GM23248 (cell line): Measurements from ENCODE around the gene JPT2. TPM values are rescaled to one million over a fixed set of nuclear protein-coding genes. Genes with fewer than 3 reads are reported as not detected.
A peak's percentile ranks its signal among the peaks of the same experiment; 100 is the strongest.

Experiments
- DNase-seq: peaks from one replicate; pipeline ENCODE4 v3.0.0-alpha.2; 2015
- H2AFZ ChIP-seq: fragments of 200-600 bp; sonication (generic); 2 replicates; pipeline ENCODE4 v1.6.1; 2016; ENCODE audit warnings: antibody characterized with exemption
- H3F3A ChIP-seq: fragments of 200-600 bp; sonication (generic); 2 replicates; pipeline ENCODE4 v1.6.1; 2016; ENCODE audit warnings: mild to moderate bottlenecking, antibody characterized with exemption, mixed run types; ENCODE audit not compliant: insufficient read depth
- H3K27ac ChIP-seq: fragments of 200-600 bp; sonication (generic); 2 replicates; pipeline ENCODE4 v1.5.1; 2016; ENCODE audit warnings: mild to moderate bottlenecking
- H3K27me3 ChIP-seq: fragments of 200-600 bp; sonication (generic); replicated peaks from 2 replicates; pipeline ENCODE4 v1.6.1; 2016; ENCODE audit warnings: mild to moderate bottlenecking; ENCODE audit not compliant: insufficient read depth
- H3K36me3 ChIP-seq: fragments of 200-600 bp; sonication (generic); 2 replicates; pipeline ENCODE4 v1.6.1; 2016; ENCODE audit warnings: low read depth, mild to moderate bottlenecking
- H3K4me1 ChIP-seq: fragments of 200-600 bp; sonication (generic); 2 replicates; pipeline ENCODE4 v1.6.1; 2016; ENCODE audit warnings: mild to moderate bottlenecking; ENCODE audit not compliant: insufficient read depth
- H3K4me2 ChIP-seq: fragments of 200-600 bp; sonication (generic); one replicate; pipeline ENCODE4 v1.6.1; 2016; ENCODE audit warnings: mild to moderate bottlenecking; ENCODE audit not compliant: unreplicated experiment
- H3K4me3 ChIP-seq: fragments of 200-600 bp; sonication (generic); 2 replicates; pipeline ENCODE4 v1.5.1; 2016; ENCODE audit warnings: mild to moderate bottlenecking
- H3K79me2 ChIP-seq: fragments of 200-600 bp; sonication (generic); 2 replicates; pipeline ENCODE4 v1.6.1; 2016; ENCODE audit warnings: mild to moderate bottlenecking; ENCODE audit not compliant: insufficient read depth
- H3K9ac ChIP-seq: fragments of 200-600 bp; sonication (generic); 2 replicates; pipeline ENCODE4 v1.6.1; 2016; ENCODE audit warnings: mild to moderate bottlenecking
- H3K9me2 ChIP-seq: fragments of 200-600 bp; sonication (generic); 2 replicates; pipeline ENCODE4 v1.6.1; 2016; ENCODE audit warnings: mixed run types, mild to moderate bottlenecking, moderate library complexity; ENCODE audit not compliant: insufficient read depth
- H3K9me3 ChIP-seq: fragments of 200-600 bp; sonication (generic); one replicate; pipeline ENCODE4 v1.6.1; 2017; ENCODE audit warnings: low read depth
- H4K20me1 ChIP-seq: fragments of 200-600 bp; sonication (generic); 2 replicates; pipeline ENCODE4 v1.6.0; 2016; ENCODE audit not compliant: insufficient read depth
- EZH2 ChIP-seq: fragments of 200-600 bp; sonication (generic); IDR thresholded peaks from 2 replicates; pipeline ENCODE4 v1.6.1; 2018; ENCODE audit warnings: antibody characterized with exemption, mild to moderate bottlenecking; ENCODE audit not compliant: insufficient read depth, poor library complexity, severe bottlenecking
- EZH2phosphoT487 ChIP-seq: fragments of 200-600 bp; sonication (generic); IDR thresholded peaks from 2 replicates; pipeline ENCODE4 v1.6.1; 2018; ENCODE audit warnings: antibody characterized with exemption, moderate library complexity, mild to moderate bottlenecking, low read depth; ENCODE audit not compliant: insufficient read depth
- WGBS, 2 experiments: methylation state at CpG; one replicate each; pipeline ENCODE4 v1.1.6; 2015 to 2017; ENCODE audit warnings: low lambda C conversion rate in 2 of 2, low coverage in 1 of 2; ENCODE audit errors: missing lambda C conversion rate in 2 of 2; 5-methylcytosine and 5-hydroxymethylcytosine counted together
- in situ Hi-C: fragments of 300-500 bp; cut with MboI; formaldehyde crosslinking; loops from 2 replicates; pipeline ENCODE4 v1.15.0; 2020
- polyA plus RNA-seq: library from polyadenylated mRNA; unstranded; fragments of >200 nt; fragmentation: Nextera tagmentation; extraction: Ambion mirVana; gene quantifications from 2 replicates; pipeline ENCODE4 v1.2.1, GENCODE V29; 2016
- total RNA-seq: library from RNA; depleted of rRNA; stranded (reverse); fragments of >200 nt; shearing (Covaris generic); gene quantifications from 2 replicates; pipeline ENCODE4 v1.2.3, GENCODE V29; 2014

Gene JPT2
- total and polyA plus RNA-seq, 2 experiments from 2014 or later, result 8.0 to 51.8 TPM

DNA sequence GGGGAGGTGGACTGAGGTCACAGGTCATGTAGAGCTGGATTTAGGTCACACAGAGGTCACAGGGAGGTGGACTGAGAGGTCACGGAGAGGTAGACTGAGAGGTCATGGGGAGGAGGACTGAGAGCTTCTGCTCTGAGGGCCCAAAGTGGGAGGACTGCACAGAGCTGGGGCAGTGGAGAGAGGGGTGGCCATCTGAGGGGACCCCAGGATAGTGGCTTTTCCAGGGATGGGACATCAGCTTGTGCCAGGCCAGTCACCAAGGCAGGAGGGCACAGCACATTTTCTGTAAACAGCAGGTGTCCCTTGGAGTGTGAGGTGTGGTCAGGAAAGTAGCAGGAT lies 26.1 kb upstream of the JPT2 start:
- Histone ChIP-seq H3K27me3 (no peaks in the 10 kb centered on the region), H3F3A (peaks cover 21% of the 10 kb centered on the region), H4K20me1 (peaks cover 10% of the 10 kb centered on the region; the same call in 1 of the 2 replicates), H2AFZ (no peak overlapping the region), H3K9ac (no peak overlapping the region), H3K4me1 (peaks cover 7% of the 10 kb centered on the region; the same call in 1 of the 2 replicates), H3K4me2 (no peak overlapping the region), H3K9me2 (no peaks in the 10 kb centered on the region), H3K9me3 (no peaks in the 10 kb centered on the region), H3K36me3 (peaks cover 19% of the 10 kb centered on the region; the same call in 1 of the 2 replicates), H3K79me2 (peaks cover 50% of the 10 kb centered on the region), H3K27ac (no peak overlapping the region), H3K4me3 (no peak overlapping the region)
- no peak for TF ChIP-seq EZH2phosphoT487
- no peak for TF ChIP-seq EZH2
- WGBS, 2 experiments, result 100% methylated on average over 1 of the region's 1 CpG
- peak; percentile 13 for DNase-seq
- in situ Hi-C loops, result no loop called here

DNA sequence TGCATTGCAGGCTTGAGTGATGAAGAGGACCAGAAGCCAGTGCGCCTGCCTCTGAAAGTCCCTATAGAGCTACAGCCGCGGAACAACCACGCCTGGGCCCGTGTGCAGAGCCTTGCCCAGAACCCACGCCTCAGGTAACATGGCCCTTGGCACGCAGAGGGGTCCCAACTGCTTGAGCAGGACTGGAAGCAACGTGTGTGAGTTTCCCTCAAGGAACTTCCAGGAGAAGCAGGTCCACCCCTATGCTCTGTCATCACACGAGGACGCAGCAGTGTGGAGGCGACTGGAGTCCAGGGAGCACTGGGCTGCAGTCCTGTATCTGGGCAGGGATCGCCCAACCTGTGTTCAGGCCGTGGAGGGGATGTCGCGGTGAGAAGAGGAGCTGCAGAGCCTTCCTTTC lies 25.1 kb upstream of the JPT2 start:
- Histone ChIP-seq H3K9me2 (no peaks in the 10 kb centered on the region), H4K20me1 (peaks cover 10% of the 10 kb centered on the region; the same call in 1 of the 2 replicates), H3K36me3 (peaks cover 19% of the 10 kb centered on the region; the same call in 1 of the 2 replicates), H3K79me2 (peaks cover 40% of the 10 kb centered on the region), H3K27ac (no peak overlapping the region), H3K9ac (no peak overlapping the region), H3K4me2 (no peak overlapping the region), H2AFZ (no peak overlapping the region), H3K4me1 (peaks cover 7% of the 10 kb centered on the region; the same call in 1 of the 2 replicates), H3K9me3 (no peaks in the 10 kb centered on the region), H3F3A (peaks cover 21% of the 10 kb centered on the region), H3K27me3 (no peaks in the 10 kb centered on the region), H3K4me3 (no peak overlapping the region)
- DNase-seq, result no peak
- in situ Hi-C loops, result no loop called here
- 92 to 93% methylated on average over 15 of the region's 15 CpGs for WGBS, 2 experiments
- TF ChIP-seq EZH2phosphoT487, result no peak
- no peak for TF ChIP-seq EZH2

GRCh38 chr16:1654505-1655268 lies 23.4 kb upstream of the JPT2 start:
- in situ Hi-C loops, result no loop called here
- Histone ChIP-seq H3K4me3 (no peak overlapping the region), H3K79me2 (peaks cover 23% of the 10 kb centered on the region), H3F3A (peaks cover 21% of the 10 kb centered on the region), H4K20me1 (peaks cover 10% of the 10 kb centered on the region; the same call in 1 of the 2 replicates), H3K9me3 (no peaks in the 10 kb centered on the region), H3K4me1 (peaks cover 7% of the 10 kb centered on the region; the same call in 1 of the 2 replicates), H3K27ac (no peak overlapping the region), H2AFZ (no peak overlapping the region), H3K9ac (no peak overlapping the region), H3K4me2 (no peak overlapping the region), H3K27me3 (no peaks in the 10 kb centered on the region), H3K36me3 (peaks cover 26% of the 10 kb centered on the region; the same call in 1 of the 2 replicates), H3K9me2 (no peaks in the 10 kb centered on the region)
- WGBS, 2 experiments, result 87 to 89% methylated on average over 32 of the region's 32 CpGs
- DNase-seq, result no peak
- TF ChIP-seq EZH2, result no peak
- TF ChIP-seq EZH2phosphoT487, result no peak

GRCh38 chr16:1655269-1655807 lies 22.7 kb upstream of the JPT2 start:
- H3F3A ChIP-seq, result peaks cover 14% of the 10 kb centered on the region
- no peaks in the 10 kb centered on the region for H3K27me3 ChIP-seq
- H3K9me2 ChIP-seq, result no peaks in the 10 kb centered on the region
- in situ Hi-C loops, result no loop called here
- H3K79me2 ChIP-seq, result peaks cover 17% of the 10 kb centered on the region
- no peak for DNase-seq
- 87 to 89% methylated on average over 16 of the region's 16 CpGs for WGBS, 2 experiments
- H3K36me3 ChIP-seq, result peaks cover 31% of the 10 kb centered on the region; the same call in 1 of the 2 replicates
- H3K4me3 ChIP-seq, result no peak overlapping the region
- H3K27ac ChIP-seq, result no peak overlapping the region
- no peak overlapping the region for H3K4me2 ChIP-seq
- peaks cover 2% of the 10 kb centered on the region; the same call in 1 of the 2 replicates for H3K4me1 ChIP-seq
- no peak overlapping the region for H2AFZ ChIP-seq
- no peaks in the 10 kb centered on the region for H3K9me3 ChIP-seq
- TF ChIP-seq EZH2 (no peak), EZH2phosphoT487 (no peak)
- no peak overlapping the region for H3K9ac ChIP-seq
- H4K20me1 ChIP-seq, result peaks cover 9% of the 10 kb centered on the region; the same call in 1 of the 2 replicates
